HG03575 (cell line): ENCODE results near the gene FAHD2A.
"Not testable (repeated sequence)": the region's sequence is repeated elsewhere in the genome, so short reads cannot be mapped to it uniquely, and the experiment has no call there.

Experiments
- ATAC-seq: cut with Tn5 transposase; IDR thresholded peaks from one replicate; pipeline ENCODE4 v1.9.1; 2021; ENCODE audit not compliant: unreplicated experiment, insufficient number of reproducible peaks, low FRiP score; ENCODE audit errors: extremely low read depth

FAHD2A gene

GRCh38 chr2:95374921-95375471 lies 27.5 kb upstream of the FAHD2A start:
- ATAC-seq = no peak

- ATAC-seq = no peak
Observed at GRCh38 chr2:95375532-95376150, 26.9 kb upstream of the FAHD2A start.

- ATAC-seq = no peak
Observed at GRCh38 chr2:95376311-95377215, 25.9 kb upstream of the FAHD2A start.

- ATAC-seq = no peak
Observed at GRCh38 chr2:95377216-95378123, 25.0 kb upstream of the FAHD2A start.

- ATAC-seq = not testable (repeated sequence)
Observed at GRCh38 chr2:95378281-95378680, 24.2 kb upstream of the FAHD2A start.

- no peak for ATAC-seq
Observed at GRCh38 chr2:95379371-95379831, 23.1 kb upstream of the FAHD2A start.

- ATAC-seq = no peak
Observed at GRCh38 chr2:95380280-95380679, 22.2 kb upstream of the FAHD2A start.

- no peak for ATAC-seq
Observed at GRCh38 chr2:95380731-95381130, 21.8 kb upstream of the FAHD2A start.

- ATAC-seq = no peak
Observed at GRCh38 chr2:95381212-95382191, 21.0 kb upstream of the FAHD2A start.

- ATAC-seq = no peak
Observed at GRCh38 chr2:95382192-95382591, 20.3 kb upstream of the FAHD2A start.

GRCh38 chr2:95382686-95383634 lies 19.5 kb upstream of the FAHD2A start:
- no peak for ATAC-seq

- ATAC-seq = no peak
Observed at GRCh38 chr2:95383635-95384027, 18.9 kb upstream of the FAHD2A start.

GRCh38 chr2:95384854-95385569 lies 17.5 kb upstream of the FAHD2A start:
- no peak for ATAC-seq

GRCh38 chr2:95385570-95385984 lies 16.9 kb upstream of the FAHD2A start:
- ATAC-seq = no peak

GRCh38 chr2:95386031-95386430 lies 16.5 kb upstream of the FAHD2A start:
- no peak for ATAC-seq

GRCh38 chr2:95387358-95387757 lies 15.2 kb upstream of the FAHD2A start:
- no peak for ATAC-seq
